HEK293 (cell line): ENCODE measurements around the gene METTL25B.

Experiments
- GLIS1 ChIP-seq: fragments of 450-650 bp; formaldehyde crosslinking; IDR thresholded peaks from 2 replicates; pipeline ENCODE4 v1.5.1; 2016; ENCODE audit warnings: missing biosample characterization, missing genetic modification characterization
- HOXA7 ChIP-seq: sonication (generic); formaldehyde crosslinking; IDR thresholded peaks from 2 replicates; pipeline ENCODE4 v1.8.1; 2022; ENCODE audit warnings: missing genetic modification reagents, borderline replicate concordance
- KLF9 ChIP-seq: fragments of 450-650 bp; formaldehyde crosslinking; IDR thresholded peaks from 2 replicates; pipeline ENCODE4 v1.5.1; 2016; ENCODE audit warnings: missing biosample characterization, missing genetic modification characterization, low read depth
- RBAK ChIP-seq: fragments of 450-650 bp; formaldehyde crosslinking; IDR thresholded peaks from 2 replicates; pipeline ENCODE4 v1.5.1; 2016; ENCODE audit warnings: missing biosample characterization, missing genetic modification characterization
- SCRT2 ChIP-seq: fragments of 450-650 bp; formaldehyde crosslinking; IDR thresholded peaks from 2 replicates; pipeline ENCODE4 v1.5.1; 2016; ENCODE audit warnings: missing biosample characterization, missing genetic modification characterization
- SP2 ChIP-seq: fragments of 450-650 bp; formaldehyde crosslinking; IDR thresholded peaks from 2 replicates; pipeline ENCODE4 v1.5.1; 2016; ENCODE audit warnings: missing biosample characterization, missing genetic modification characterization
- YY1 ChIP-seq: fragments of 450-650 bp; formaldehyde crosslinking; IDR thresholded peaks from 2 replicates; pipeline ENCODE4 v1.5.1; 2018; ENCODE audit warnings: missing biosample characterization, missing genetic modification characterization
- ZBTB17 ChIP-seq: fragments of 450-650 bp; formaldehyde crosslinking; IDR thresholded peaks from 2 replicates; pipeline ENCODE4 v1.5.1; 2016; ENCODE audit warnings: missing biosample characterization, missing genetic modification characterization
- ZBTB49 ChIP-seq: fragments of 450-650 bp; formaldehyde crosslinking; IDR thresholded peaks from 2 replicates; pipeline ENCODE4 v1.5.1; 2016; ENCODE audit warnings: missing biosample characterization, missing genetic modification characterization, low read depth
- ZBTB7A ChIP-seq: fragments of 450-650 bp; formaldehyde crosslinking; IDR thresholded peaks from 2 replicates; pipeline ENCODE4 v1.5.1; 2016; ENCODE audit warnings: low read depth, missing biosample characterization, missing genetic modification characterization
- ZFP41 ChIP-seq: fragments of 450-650 bp; formaldehyde crosslinking; IDR thresholded peaks from 2 replicates; pipeline ENCODE4 v1.5.1; 2016; ENCODE audit warnings: missing biosample characterization, missing genetic modification characterization, borderline replicate concordance
- ZNF112 ChIP-seq: fragments of 450-650 bp; formaldehyde crosslinking; IDR thresholded peaks from 2 replicates; pipeline ENCODE4 v1.5.0; 2017; ENCODE audit warnings: missing biosample characterization, missing genetic modification characterization
- ZNF184 ChIP-seq: fragments of 450-650 bp; IDR thresholded peaks from 2 replicates; pipeline ENCODE4 v1.5.1; 2018; ENCODE audit warnings: missing biosample characterization, mild to moderate bottlenecking, missing genetic modification characterization
- ZNF2 ChIP-seq: fragments of 450-650 bp; formaldehyde crosslinking; IDR thresholded peaks from 2 replicates; pipeline ENCODE4 v1.5.1; 2016; ENCODE audit warnings: missing biosample characterization, missing genetic modification characterization
- ZNF280C ChIP-seq: fragments of 450-650 bp; formaldehyde crosslinking; IDR thresholded peaks from 2 replicates; pipeline ENCODE4 v1.5.1; 2016; ENCODE audit warnings: missing biosample characterization, missing genetic modification characterization
- ZNF366 ChIP-seq: fragments of 450-650 bp; formaldehyde crosslinking; conservative IDR thresholded peaks from 2 replicates; pipeline ENCODE4 v1.5.1; 2016; ENCODE audit warnings: missing biosample characterization, missing genetic modification characterization
- ZNF37A ChIP-seq: fragments of 450-650 bp; IDR thresholded peaks from 2 replicates; pipeline ENCODE4 v1.5.1; 2018; ENCODE audit warnings: missing biosample characterization, missing genetic modification characterization
- ZNF514 ChIP-seq: fragments of 450-650 bp; formaldehyde crosslinking; IDR thresholded peaks from 2 replicates; pipeline ENCODE4 v1.5.1; 2016; ENCODE audit warnings: missing biosample characterization, missing genetic modification characterization
- ZNF521 ChIP-seq: fragments of 450-650 bp; formaldehyde crosslinking; IDR thresholded peaks from 2 replicates; pipeline ENCODE4 v1.5.1; 2017; ENCODE audit warnings: missing biosample characterization, mild to moderate bottlenecking, missing genetic modification characterization
- ZNF544 ChIP-seq: fragments of 450-650 bp; formaldehyde crosslinking; IDR thresholded peaks from 2 replicates; pipeline ENCODE4 v1.5.0; 2017; ENCODE audit warnings: missing biosample characterization, missing genetic modification characterization
- ZNF548 ChIP-seq: fragments of 450-650 bp; formaldehyde crosslinking; IDR thresholded peaks from 2 replicates; pipeline ENCODE4 v1.5.1; 2016; ENCODE audit warnings: missing biosample characterization, missing genetic modification characterization
- ZNF610 ChIP-seq: fragments of 450-650 bp; formaldehyde crosslinking; IDR thresholded peaks from 2 replicates; pipeline ENCODE4 v1.5.1; 2016; ENCODE audit warnings: missing biosample characterization, missing genetic modification characterization, borderline replicate concordance
- ZNF701 ChIP-seq: fragments of 450-650 bp; formaldehyde crosslinking; IDR thresholded peaks from 2 replicates; pipeline ENCODE4 v1.5.1; 2016; ENCODE audit warnings: missing biosample characterization, missing genetic modification characterization
- ZNF791 ChIP-seq: fragments of 450-650 bp; formaldehyde crosslinking; IDR thresholded peaks from 2 replicates; pipeline ENCODE4 v1.5.1; 2016; ENCODE audit warnings: missing biosample characterization, missing genetic modification characterization
- ZSCAN23 ChIP-seq: fragments of 450-650 bp; formaldehyde crosslinking; IDR thresholded peaks from 2 replicates; pipeline ENCODE4 v1.5.1; 2016; ENCODE audit warnings: missing biosample characterization, missing genetic modification characterization
- ZSCAN4 ChIP-seq: fragments of 450-650 bp; formaldehyde crosslinking; IDR thresholded peaks from 2 replicates; pipeline ENCODE4 v1.5.1; 2017; ENCODE audit warnings: missing biosample characterization, missing genetic modification characterization
- ZSCAN5A ChIP-seq: fragments of 450-650 bp; formaldehyde crosslinking; IDR thresholded peaks from 2 replicates; pipeline ENCODE4 v1.5.1; 2016; ENCODE audit warnings: missing biosample characterization, missing genetic modification characterization
- TF ChIP-seq, protein P1 (sequence below): fragments of 450-650 bp; formaldehyde crosslinking; IDR thresholded peaks from 2 replicates; pipeline ENCODE4 v1.5.1; 2016; ENCODE audit warnings: missing biosample characterization, missing genetic modification characterization

METTL25B gene

DNA sequence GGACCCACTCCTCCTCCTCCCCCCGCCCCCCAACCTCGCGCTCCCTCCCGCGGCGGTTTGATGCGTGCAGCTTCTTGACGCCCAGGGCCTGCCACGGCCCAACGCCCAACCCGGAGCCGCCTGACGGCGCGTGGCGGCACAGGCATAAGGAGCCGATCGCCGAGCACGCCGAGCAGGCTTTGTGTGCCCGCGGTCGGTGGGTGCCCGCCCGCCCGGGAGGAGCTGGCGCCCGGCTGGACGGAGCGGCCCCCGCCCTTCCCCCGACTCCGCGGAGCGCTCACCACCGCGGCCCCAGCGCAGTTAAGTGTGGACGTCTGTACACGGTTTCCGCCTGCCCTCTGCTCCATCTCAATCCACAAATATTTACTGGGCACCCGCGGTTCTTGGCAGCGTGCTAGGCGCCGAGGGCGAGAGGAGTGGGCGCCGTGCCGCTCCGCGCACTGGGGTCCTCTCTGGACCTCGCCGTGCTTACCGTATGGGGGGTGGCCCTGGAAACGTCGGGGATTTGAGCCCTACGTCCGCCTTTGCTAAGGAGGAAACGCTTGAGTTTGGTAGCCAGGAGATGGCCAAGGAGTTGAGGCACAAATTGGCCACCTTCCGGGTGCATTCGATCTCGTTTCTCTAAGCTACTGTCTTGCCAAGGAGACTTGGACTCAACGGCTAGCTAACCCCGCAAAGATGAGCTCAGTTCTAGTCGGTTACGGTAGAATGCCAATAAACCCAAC is 23.6 kb downstream of the METTL25B start (continued):
- TF ChIP-seq ZNF791 (tag by site-specific recombination), result no peak
- TF ChIP-seq, protein P1, sequence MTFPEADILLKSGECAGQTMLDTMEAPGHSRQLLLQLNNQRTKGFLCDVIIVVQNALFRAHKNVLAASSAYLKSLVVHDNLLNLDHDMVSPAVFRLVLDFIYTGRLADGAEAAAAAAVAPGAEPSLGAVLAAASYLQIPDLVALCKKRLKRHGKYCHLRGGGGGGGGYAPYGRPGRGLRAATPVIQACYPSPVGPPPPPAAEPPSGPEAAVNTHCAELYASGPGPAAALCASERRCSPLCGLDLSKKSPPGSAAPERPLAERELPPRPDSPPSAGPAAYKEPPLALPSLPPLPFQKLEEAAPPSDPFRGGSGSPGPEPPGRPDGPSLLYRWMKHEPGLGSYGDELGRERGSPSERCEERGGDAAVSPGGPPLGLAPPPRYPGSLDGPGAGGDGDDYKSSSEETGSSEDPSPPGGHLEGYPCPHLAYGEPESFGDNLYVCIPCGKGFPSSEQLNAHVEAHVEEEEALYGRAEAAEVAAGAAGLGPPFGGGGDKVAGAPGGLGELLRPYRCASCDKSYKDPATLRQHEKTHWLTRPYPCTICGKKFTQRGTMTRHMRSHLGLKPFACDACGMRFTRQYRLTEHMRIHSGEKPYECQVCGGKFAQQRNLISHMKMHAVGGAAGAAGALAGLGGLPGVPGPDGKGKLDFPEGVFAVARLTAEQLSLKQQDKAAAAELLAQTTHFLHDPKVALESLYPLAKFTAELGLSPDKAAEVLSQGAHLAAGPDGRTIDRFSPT (tag by site-specific recombination), result peak; percentile 93
- no peak for TF ChIP-seq ZNF366 (tag by site-specific recombination)
- no peak for TF ChIP-seq ZFP41 (tag by site-specific recombination)
- no peak for TF ChIP-seq ZNF544 (tag by site-specific recombination)
- TF ChIP-seq ZNF2 (tag by site-specific recombination), result peak; percentile 72
- peak; percentile 38; the same call in 1 of the 2 replicates for TF ChIP-seq ZBTB7A (tag by site-specific recombination)
- TF ChIP-seq ZNF521 (tag by site-specific recombination), result no peak
- TF ChIP-seq KLF9 (tag by site-specific recombination), result peak; percentile 56
- no peak for TF ChIP-seq ZNF37A
- no peak for TF ChIP-seq RBAK (tag by site-specific recombination)
- no peak for TF ChIP-seq ZSCAN23 (tag by site-specific recombination)
- no peak for TF ChIP-seq ZSCAN4
- no peak for TF ChIP-seq SCRT2 (tag by site-specific recombination)
- TF ChIP-seq ZNF701, result no peak
- no peak for TF ChIP-seq HOXA7 (CRISPR knock-in tag)
- TF ChIP-seq ZNF280C (tag by site-specific recombination), result no peak
- no peak for TF ChIP-seq ZNF514 (tag by site-specific recombination)
- TF ChIP-seq SP2 (tag by site-specific recombination), result peak; percentile 83
- peak; percentile 88 for TF ChIP-seq GLIS1 (tag by site-specific recombination)
- no peak for TF ChIP-seq ZNF548 (tag by site-specific recombination)
- TF ChIP-seq ZBTB49 (tag by site-specific recombination), result no peak
- TF ChIP-seq YY1 (tag by site-specific recombination), result peak; percentile 29; the same call in 1 of the 2 replicates
- TF ChIP-seq ZNF610 (tag by site-specific recombination), result peak; percentile 78; the same call in 1 of the 2 replicates
- TF ChIP-seq ZNF112 (tag by site-specific recombination), result no peak
- peak; percentile 70; the same call in 1 of the 2 replicates for TF ChIP-seq ZSCAN5A (tag by site-specific recombination)
- no peak for TF ChIP-seq ZNF184 (tag by site-specific recombination)
- peak; percentile 98 for TF ChIP-seq ZBTB17 (tag by site-specific recombination)
